Stimulated activated CD4-positive, alpha-beta T cell treated with anti-CD3 and anti-CD28 coated beads, Interleukin-12 subunit alpha, Interleukin-12 subunit beta, amount 100 ng/mL, for 48 hours (primary cell): ENCODE measurements around the gene PAQR8.

Source experiments
- DNase-seq, 3 donors: peaks; one replicate each; pipeline ENCODE4 v3.0.0-alpha.2; 2020; ENCODE audit warnings: low read depth in 2 of 3, low spot score in 1 of 3

Gene PAQR8

DNA sequence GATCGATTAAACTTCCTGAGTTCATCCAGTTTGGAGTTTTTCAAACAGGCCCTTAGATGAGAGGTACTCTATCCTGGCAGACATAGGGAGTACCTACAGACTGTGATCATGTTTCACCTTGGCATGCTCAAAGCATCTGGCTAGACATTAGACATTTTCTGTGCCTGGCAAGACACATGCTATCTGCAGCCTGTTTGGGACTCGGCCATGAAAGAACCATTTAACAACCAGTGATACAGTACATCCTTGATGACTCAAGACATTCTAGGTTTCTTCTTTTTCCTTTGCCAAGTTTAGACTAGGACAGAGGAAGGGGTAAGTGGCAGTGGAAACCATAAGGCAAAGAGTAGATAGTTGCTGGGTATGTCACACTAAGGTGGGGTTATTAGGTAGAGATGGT lies 15.4 kb upstream of the PAQR8 start:
- DNase-seq: no peak

- DNase-seq: no peak
Observed at GRCh38 chr6:52347818-52348217, 14.1 kb upstream of the PAQR8 start.

DNA sequence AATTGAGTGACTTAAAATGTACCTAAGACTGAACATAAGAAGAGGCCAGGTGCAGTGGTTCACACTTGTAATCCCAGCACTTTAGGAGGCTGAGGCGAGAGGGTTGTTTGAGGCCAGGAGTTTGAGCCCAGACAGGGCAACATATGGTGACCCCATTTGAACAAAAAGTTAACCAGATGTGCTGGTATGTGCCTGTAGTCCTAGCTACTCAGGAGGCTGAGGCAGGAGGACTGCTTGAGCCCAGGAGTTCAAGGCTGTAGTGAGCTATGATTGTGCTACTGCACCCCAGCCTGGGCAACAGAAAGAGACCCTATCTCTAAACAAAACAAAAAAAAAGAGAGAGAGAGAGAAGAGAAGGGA lies 10.1 kb upstream of the PAQR8 start:
- DNase-seq: no peak

DNA sequence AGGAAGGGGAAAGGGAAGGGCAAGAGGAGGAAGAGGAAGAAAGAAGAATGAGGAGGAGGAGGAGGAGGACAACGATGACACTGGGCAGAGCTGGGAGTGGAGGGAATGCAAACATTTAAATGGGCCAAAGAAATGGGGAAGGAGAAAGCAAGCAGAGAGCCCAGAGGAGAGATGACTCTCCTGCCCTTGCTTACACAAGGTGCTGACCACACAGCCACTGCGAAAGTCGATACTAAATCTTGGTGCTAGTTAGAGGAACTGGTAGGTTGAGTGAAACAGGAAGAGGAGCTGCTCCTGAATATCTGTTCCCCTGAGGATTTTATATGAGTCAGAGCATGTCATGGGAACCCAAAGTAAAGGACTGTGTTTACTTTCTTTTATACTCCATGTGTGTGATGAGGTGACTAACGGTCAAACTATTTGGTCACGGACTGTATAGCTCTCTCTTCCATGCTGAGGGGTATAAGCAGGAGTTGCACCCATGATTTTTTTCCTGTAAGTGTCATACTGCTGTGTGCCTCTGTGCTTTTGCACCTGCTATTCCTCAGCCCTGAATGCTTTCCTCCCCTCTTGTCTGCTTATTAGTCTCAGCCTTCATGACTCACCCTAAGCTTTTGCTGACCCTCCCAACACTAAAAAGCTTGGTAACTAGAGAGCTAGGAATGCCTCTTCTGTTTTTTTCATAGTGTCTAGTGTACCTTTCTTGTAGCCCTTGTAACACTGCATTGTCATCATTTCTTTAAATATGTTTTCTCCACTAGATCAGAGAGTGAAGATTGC lies 9.5 kb upstream of the PAQR8 start:
- DNase-seq: no peak

DNA sequence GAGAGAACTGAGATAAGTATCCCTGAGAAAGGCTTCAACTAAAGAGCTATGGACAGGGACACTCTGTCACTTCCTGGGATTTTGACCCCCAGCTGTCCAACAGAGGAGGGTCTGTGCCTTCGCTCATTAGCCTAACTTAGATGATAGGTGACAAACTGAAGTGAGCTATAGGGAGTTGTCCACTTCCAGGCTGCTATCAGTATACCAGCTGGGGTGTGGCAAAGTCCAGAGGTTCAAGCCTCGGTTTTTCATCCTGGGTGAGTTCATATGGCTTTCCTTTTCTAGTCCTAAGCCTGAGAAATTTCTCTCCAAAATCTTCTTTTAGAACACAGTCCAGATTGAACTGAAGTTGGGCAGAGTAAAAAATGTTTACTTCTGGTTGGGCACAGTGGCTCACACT lies 5.9 kb upstream of the PAQR8 start:
- DNase-seq: no peak

GRCh38 chr6:52359403-52359802 lies 2.5 kb upstream of the PAQR8 start:
- DNase-seq: no peak

DNA sequence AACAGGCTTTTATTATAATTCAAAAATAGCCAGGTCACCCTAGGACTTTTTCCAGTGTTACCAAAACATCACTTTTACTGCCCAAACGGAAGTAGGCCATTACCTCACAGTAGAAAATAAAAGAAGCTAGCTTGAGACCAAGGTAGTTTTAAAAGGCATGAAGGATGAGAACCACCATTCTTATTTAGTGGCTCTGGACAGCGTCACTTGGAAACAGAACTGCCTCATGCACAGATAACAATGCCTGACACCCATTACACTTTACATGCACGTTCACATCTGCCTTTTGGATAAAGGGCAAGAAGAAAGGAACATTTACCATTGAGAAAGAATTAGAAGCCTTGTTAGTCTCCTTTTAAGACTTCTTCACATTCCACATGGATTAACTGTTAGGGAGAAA lies 1.9 kb upstream of the PAQR8 start:
- no peak for DNase-seq

- DNase-seq: no peak
Observed at GRCh38 chr6:52360601-52361413, 1.1 kb upstream of the PAQR8 start.

DNA sequence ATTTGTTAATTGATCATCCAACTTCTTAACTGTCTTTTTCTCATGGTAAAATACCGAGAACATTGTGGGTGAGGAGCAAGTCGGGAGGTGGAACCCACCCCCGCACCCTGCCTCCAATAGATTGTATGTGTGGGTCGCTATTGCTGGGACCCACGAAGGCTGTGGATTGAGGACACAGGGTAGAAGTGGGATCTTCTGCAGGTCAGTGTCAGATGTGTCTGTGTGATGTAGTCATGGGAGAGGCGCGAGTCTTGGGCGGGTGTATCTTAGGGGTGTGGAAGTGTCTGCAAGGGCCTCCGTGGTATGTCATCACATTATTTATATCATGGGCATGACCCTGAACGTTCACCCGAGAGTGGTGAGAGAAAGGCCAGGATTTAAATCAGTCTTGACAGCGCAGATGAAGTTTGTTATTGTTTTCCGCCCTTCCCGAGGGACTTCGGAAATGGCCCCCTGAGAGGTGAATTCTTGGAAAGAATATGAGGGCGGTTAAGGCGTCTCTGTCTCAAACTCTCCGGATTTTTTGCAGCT lies 472 bp upstream of the PAQR8 start:
- DNase-seq: no peak

DNA sequence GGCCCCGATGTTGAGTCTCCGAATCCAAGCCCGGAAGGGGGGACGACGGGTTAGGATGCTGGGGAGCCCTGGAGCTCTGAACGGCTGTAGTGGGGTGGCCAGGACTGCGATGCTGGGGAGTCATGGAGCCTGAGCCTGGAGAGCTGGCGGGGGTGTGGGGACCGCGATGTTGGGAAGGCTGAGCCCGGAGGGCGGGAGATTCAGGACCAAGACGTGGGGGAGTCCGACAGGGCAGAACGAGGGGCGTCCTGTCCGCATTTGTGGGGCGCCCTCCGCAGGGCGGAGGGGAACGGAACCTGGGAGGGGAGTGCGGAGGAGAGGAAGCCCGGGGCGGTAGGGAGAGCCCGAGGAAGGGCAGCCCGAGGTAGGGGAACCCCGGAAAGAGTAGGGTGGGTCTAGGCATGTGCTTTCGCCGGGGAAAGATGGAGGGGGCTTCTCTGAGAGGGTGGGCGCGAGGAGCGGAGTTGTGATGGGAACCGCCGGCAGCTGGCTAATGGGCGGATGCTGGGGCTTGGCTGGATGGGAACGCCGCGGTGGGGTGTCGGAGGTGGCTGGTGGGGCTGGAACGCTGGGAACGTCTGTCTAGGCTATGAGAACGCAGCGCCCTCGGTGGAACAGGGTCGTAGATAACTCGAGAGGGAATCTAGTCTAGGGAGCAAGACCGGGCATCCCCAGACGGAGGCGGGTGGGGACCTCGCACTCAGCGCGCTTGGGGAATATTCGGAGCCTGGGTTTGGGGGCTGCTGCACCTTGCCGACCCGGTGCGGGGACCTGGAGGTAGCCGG lies 684 bp downstream of the PAQR8 start:
- DNase-seq: peak in 2 of 3 donors; percentile 29 to 40

- no peak for DNase-seq
Observed at GRCh38 chr6:52363228-52363867, 1.4 kb downstream of the PAQR8 start.

GRCh38 chr6:52364480-52365166 lies 2.7 kb downstream of the PAQR8 start:
- DNase-seq: no peak

GRCh38 chr6:52365317-52365716 lies 3.4 kb downstream of the PAQR8 start:
- DNase-seq: no peak

DNA sequence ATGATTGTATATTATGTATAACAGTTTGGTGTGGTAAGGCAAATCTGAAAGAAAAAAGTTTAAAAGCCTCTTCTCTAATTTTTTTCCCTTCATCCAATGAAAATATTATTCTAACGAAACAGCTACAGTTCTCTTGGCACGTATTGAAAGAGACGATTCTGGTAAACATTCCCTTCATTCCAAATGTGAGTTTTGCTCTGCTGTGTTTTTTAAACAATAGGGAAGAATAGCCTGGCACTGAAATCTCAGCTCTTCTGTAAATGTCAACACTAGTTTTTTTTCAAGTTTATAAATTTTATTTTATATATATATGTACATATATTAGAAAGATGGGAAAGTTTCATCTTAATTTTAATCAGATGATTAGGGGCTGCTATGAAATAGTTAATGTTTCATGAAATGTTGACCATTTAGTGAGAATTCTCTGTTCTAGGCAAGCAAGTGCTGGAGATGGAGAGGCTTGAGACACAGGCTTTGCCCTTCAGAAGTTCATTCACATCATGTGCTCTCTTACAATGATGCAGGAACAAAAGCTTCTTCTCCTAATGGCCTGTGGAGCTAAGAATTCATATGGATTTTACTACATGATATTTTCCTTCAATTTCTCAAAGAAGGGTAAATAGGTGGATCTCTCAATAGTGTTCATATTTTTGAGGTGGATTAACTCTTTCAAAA lies 4.1 kb downstream of the PAQR8 start:
- DNase-seq: no peak

DNA sequence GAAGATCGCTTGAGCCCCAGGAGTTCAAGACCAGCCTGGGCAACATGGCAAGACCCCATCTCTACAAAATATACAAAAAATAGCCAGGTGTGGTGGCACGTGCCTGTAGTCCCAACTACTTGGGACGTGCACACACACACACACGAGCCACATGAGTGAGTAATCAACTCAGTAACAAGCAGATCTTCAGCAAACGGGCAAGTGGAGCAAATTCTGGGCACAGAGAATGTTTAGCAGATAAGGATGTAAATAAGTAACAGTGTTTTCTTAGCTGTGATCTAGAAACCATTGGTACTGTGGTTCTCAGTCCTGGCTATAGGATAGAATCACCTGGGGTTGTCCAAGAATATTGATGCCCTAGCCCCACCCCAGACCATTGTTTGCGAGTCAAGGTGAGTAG lies 6.1 kb downstream of the PAQR8 start:
- no peak for DNase-seq

GRCh38 chr6:52369234-52369633 lies 7.3 kb downstream of the PAQR8 start:
- no peak for DNase-seq

- DNase-seq: no peak
Observed at GRCh38 chr6:52371656-52372191, 9.8 kb downstream of the PAQR8 start.

DNA sequence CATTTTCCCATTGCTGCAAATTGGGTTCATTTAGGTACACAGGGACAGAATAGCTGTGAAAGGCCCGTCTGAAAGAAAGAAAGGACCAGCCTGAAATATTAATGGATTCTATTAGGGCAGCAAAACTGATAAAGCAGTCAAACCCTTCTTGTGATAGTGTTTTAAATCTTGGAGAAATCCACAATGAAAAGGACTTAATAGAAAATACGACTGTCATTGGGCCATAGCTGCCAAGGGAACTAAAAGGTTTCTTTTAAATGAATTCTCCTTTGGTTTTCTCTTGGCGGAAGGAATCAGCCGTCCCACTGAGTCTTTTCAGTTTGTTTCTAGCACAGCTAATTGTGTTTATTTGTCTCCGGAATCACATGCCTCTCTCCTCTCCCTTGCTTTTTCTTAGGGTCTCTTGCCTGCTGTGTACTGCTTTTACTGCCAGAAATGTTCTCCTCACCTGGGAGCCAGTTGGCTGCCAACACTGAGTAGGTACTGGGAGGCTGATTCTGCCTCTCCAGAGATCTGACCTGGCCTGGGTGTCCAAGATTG lies 11.3 kb downstream of the PAQR8 start:
- no peak for DNase-seq

GRCh38 chr6:52374247-52374646 lies 12.3 kb downstream of the PAQR8 start:
- no peak for DNase-seq
